Subcutaneous adipose tissue (tissue), 4 donors: Measurements from ENCODE around the gene ADAM17. TPM values are rescaled to one million over a fixed set of nuclear protein-coding genes. Genes with fewer than 3 reads are reported as not detected.

Source experiments
- CTCF ChIP-seq: fragments of 450-650 bp; IDR thresholded peaks from one replicate; pipeline ENCODE4 v1.5.1; 2016; ENCODE audit warnings: low read depth, mild to moderate bottlenecking, control low read depth, antibody characterized with exemption, moderate library complexity
- total RNA-seq, 4 donors: library from RNA; depleted of rRNA; stranded (reverse); fragments of >200 nt; gene quantifications; one replicate each; pipeline ENCODE4 v1.1.0, GENCODE V29; 2016

Gene ADAM17
- total RNA-seq, 4 donors from 2014 or later, result 20.7 to 58.0 (median 37.7) TPM

GRCh38 chr2:9543557-9543956 is 12.1 kb downstream of the ADAM17 start:
- no peak for TF ChIP-seq CTCF

- TF ChIP-seq CTCF, result no peak
Observed at GRCh38 chr2:9539531-9539930, 16.1 kb downstream of the ADAM17 start.

GRCh38 chr2:9538000-9538507 is 17.6 kb downstream of the ADAM17 start:
- no peak for TF ChIP-seq CTCF

GRCh38 chr2:9536504-9536903 is 19.1 kb downstream of the ADAM17 start:
- TF ChIP-seq CTCF, result no peak

GRCh38 chr2:9535177-9535576 is 20.5 kb downstream of the ADAM17 start:
- TF ChIP-seq CTCF, result no peak

- no peak for TF ChIP-seq CTCF
Observed at GRCh38 chr2:9533663-9534062, 22.0 kb downstream of the ADAM17 start.

GRCh38 chr2:9532421-9532820 is 23.2 kb downstream of the ADAM17 start:
- no peak for TF ChIP-seq CTCF
